ENCODE measurements around the gene IL16.
"Not testable (repeated sequence)": the region's sequence is repeated elsewhere in the genome, so short reads cannot be mapped to it uniquely, and the experiment has no call there.

IL16 gene

DNA sequence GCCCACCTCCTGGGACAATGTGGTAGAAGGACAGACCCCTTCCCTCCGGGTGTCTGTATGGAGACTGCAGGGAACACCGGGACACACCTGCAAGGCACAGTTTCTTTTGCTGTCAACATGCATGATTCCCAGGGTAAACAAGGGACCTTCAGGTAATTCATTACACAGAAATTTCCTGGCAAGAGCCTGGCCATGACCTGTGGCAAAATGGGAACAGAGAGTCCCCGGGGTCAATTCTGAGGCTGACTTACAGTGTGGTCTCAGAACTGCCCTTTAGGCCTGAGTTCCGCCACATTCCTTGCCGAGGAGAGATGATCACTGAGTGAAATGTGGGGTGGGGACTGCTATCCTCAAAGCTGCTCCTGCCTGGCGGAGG, 121.0 kb downstream of the IL16 start:
- no peak for FAIRE-seq

DNA sequence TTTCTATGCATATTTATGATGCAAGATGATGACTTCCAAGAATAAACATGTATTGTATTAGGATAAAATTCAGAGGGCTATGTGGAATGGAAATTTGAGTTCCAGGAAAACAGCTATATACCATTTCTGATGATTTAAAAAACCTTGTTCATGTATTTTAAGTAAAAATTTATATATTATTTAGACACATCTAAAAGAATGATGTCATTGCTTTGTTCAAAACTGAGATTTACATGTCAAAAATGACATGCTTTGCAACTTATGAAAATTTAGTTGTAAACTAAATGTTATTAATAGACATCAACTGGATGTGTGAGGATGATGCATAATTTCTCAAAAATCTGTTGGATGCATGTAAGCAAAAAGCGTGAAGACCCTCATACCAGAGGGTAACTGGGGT, 125.0 kb downstream of the IL16 start:
- no peak for FAIRE-seq

DNA sequence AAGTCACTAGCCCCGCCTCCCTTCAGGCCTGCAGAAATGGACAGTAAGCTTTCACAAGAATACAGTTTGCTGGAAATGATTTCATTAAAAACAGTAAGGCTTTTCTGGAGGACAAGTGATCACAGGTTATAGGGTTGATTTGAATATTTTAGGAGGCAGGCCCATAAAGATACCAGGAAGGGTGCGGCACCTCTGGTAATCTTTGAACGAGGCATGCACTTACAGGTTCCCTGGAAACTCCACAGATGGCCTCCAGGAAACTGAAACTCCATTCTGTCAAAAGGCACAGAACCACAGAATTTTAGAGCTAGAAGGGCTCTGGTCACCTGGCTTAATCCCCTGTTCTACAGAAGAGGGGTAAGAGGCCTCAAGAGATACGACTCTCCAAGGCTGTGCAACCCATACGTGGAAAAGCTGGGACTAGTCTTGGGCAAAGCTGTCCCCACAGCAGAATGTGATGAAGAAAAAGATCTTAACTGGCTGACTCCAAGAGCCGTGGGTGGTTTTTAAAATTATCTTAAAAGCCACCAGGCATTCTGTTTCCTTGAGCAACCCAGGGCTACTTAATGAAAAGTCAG, 126.1 kb downstream of the IL16 start:
- no peak for FAIRE-seq

DNA sequence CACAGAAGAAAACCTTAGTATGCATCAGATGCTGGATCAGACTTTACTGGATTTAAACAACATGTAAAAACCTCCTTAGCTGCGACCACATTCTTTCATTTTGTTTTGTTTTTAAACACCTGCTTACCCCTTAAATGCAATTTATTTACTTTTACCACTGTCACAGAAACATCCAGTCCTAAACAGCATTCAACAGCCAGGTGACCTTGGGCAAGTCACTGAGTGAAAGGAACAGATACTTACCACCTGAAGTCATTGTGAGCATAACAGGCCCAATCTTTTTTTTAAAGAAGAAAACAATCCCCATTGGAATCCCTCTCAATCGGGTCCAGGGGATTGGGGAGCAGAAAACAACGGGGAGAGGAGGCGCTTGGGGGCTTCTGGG, 126.9 kb downstream of the IL16 start:
- FAIRE-seq, result no peak

DNA sequence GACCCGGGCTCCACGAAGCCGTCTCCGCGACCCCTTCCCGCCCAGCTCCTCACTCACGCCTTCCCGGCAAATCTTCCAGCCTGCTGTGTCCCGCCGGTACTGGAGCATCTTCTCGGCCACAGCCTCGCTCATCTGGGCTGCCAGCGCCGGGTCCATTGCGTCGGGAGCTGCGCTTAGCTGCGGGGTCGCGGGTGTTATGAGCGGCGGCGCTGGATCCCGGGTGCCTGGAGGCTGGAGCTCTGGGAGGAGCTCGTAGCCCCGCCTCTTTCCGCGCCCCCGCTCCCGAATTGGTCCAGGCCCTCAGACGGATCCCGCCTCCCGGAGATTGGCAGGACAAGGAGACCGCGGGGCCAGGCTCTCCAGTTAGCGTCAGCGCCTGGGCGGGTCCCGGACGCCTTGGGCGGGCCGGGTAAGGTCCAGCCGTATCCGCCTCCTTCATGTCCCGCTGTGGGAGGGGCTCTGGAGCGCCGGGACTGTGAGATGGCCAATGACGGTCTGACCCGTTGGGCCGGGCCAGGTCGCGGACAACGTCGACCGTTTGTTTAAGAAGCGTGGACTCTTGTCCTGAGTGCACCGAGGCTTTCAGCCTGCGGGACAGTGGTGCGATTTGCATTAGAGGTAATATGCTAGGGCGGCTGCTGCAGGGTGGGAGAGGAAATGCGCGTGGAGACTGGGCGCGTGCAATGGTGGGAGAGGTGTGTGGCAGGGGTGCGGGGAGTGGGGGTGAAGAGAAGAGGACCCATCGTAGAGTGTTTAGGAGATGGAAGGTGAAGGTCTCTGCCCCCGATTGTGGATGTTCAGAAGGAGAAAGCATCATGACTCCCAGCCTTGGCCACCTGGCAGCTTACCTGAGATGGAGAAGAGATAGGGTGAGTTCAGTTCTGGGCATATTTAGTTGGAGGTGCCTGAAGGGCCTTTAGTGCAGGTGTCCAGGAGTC, 127.5 kb downstream of the IL16 start, which contains the start of gene STARD5:
Gene STARD5 (minus strand): TSS at position 198 of the 938 bp plus-strand sequence. CDS start 42 bp downstream, at position 156.
- FAIRE-seq, result no peak

DNA sequence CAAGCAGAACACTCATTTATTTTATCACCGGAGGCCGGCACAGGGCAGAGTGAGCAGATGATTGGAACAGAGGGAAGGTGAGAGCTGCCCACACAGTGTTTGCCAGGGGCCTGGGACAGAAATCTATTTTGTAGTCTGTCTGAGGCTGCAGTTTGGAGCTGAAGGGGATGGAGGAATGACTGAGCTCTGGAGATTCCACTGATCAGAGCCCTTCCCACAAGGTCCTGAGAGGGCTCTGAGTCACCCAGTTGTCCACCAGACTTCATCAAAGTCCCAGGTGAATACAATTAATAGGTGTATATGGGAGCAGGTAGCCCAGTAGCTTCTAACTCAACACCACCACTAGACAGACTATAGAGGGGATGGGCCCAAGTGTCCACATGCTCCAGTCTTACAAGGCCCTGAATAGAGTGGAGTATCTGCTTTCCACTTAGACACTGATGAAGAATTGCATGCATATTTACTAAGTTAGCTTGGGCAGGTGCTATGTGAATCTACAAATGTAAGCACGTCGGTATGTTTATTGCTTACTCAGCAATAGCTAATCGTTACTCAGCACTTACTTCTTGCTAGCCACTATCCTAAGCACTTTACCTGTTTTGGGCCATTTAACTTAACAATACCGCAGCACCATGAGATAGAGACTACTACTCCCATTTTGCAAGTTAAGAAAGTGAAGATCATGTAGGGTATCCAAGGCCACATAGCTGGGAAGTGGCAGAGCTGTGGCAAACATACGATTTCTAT, 130.0 kb downstream of the IL16 start:
- no peak for FAIRE-seq

DNA sequence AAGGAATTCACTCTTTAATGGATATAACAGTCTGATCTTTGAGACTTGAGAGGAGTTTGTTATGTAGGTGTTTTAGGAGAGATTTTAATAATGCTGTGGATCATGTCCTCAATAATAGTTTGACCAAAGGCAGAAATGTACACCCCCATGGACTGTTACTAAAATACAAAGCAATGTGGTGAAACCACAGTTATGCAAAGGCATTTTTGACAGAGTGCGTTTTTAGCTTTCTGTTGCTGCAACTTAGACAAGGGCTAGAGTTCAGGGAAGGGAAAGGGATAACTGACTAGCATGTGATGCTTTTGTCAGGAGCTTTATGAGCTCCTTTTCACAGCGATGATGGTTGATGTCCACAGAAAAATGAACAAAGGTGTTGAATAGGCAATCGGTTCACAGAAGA, 130.8 kb downstream of the IL16 start:
- FAIRE-seq, result no peak

DNA sequence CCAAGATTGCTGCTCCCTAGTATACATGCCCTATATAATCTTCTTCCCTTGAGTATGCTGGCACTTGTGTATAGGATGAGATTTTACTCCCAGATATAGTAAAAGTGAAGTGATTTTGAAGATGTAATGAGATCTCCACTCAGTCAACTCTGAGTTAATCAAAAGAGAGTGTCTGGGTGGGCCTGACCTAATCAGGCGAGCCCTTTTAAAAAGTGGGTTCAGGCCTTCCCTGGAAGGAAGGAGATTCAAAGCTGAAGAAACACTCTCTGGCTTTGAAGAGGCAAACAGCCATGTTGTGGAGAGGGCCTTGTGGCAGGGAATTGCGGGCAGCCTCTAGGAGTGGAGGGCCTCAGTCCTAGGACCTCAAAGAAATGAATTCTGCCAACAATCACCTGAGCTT, 132.8 kb downstream of the IL16 start:
- FAIRE-seq, result no peak

DNA sequence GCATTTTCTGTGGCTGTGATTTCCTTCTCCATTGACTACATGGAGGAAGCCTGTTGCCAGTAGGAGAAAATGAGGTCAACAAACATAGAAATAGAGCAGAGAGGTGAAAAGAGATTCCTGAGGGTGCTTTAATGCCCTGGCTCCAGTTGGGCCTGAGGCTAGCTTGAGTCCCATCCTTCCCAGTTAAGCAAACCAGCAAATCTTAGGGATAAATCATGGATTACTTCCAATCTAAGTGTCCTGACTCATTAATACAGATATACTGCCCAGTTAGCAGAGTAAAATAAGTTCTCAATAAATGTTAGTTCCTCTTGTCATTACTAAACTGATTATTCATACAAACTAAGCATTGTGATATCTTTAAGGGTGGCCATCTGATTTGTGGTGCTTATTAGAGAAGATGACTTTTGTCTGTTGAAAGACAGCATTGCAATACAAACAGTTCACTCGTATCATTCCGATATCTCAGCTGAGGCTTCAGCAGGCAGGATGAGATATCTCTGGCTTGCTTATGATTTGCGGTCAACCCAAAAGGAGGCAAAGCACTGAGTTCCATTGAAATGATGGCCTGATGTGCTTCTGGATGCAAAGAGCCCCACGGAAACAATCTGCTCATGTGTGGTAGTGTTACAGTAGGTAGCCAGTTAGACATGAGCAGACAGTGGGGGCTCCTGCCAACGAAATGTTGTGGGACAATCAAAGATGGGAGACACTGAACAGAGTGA, 133.8 kb downstream of the IL16 start:
- no peak for FAIRE-seq

DNA sequence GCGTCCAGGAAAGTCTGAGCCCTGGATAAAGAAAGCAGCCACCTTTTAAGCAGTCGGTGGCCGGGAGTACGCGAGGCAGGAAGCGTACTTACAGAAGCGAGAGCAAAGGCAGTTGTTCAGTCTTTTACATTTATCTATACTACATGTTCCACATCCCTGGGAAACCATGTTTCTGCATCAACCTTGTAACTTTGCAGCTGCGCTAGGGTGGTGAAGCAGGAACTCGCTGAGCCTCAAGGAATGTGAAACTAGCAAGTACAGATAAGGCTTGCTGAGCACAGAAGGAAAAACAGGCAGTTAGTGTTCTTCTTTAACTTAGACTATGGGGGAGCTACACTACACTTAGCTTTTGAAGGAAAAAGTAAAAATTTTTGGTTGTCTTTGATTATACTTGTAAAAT, 134.5 kb downstream of the IL16 start:
- not testable (repeated sequence) for FAIRE-seq

DNA sequence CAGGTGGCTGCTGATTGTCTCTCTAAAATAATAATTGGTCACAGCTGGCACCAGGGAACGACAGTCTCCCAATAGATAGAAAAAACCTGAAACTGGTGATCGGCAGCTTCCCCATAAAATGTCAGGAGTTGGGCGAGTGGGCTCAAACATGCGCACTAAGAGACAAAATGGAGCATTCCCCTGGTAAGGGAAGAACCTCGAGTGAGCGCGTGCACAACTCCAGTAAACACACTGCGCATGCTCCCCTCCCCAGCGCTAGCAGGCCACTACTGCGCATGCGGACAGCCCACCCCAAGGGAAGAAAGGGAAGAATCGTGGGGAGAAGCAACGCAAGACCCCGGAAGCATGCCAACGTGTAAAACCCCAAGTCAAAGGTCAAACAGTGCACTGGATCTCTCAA, 134.9 kb downstream of the IL16 start:
- FAIRE-seq, result no peak

DNA sequence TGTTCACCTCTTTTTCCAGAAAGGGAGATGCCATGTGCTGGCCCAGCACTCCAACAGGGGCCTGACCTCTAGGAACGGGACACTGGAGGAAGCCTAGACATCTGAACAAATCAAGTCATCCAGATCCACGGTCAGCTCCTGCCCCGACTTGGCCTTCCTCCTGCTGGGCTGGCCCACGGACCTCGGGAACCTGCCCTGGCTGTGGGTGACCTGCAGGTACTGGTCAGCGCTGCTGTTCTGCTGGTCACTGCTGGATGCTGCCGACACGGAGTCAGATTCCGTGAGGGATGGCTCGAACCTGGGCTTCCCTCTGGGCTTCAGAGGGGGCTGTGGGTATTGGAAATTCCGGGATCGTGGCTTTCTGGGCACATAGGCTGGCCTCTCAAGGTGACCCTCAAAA, 135.6 kb downstream of the IL16 start:
- no peak for FAIRE-seq

DNA sequence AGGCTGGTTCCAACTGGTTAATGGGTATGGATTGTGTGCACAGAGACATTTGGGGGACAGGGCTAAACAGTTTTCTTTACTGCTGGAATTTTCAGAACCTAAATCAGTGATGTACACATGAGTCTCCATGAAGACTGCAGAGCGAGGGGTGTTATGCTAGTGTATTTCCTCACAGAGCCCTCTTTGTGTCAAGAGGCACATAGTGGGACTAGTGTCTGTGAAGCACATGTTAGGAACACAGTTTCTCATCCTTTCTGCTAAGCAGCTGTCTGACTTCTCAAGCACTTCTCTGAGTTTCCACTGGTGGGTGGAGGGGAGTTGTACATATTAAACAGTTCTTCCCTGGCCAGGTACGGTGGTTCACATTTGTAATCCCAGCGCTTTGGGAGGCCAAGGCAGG, 136.7 kb downstream of the IL16 start:
- FAIRE-seq, result no peak

DNA sequence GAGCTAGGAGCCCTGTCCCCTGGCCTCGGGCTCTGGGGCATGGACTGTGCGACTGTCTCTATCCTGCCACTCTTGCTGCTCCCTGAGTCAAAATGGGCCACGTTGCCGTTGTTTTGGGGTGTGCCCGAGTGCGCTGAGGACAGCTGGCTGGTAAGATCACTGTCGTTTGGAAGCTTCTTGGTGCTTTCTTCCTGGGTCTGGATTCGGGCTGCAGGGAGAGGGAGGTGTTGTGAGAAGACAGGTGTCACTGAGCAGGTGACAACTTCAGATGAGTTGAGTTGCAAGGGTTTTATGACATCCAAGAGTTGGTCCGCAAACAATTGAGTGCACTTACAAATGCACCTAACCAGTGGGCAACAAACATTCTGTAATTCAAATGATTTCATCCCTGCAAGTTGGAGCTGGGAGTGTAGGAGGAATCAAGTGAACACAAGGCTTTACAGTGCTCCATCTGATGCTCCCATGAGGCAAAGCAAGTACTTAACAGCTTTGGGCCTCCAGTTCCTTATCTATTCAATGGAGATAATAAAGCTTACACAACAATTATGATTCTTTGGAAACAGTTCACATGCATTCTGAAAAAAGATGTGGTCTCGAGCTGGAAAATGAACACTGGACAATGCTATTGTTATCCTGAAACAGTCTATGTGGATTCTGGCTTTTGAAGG, 138.2 kb downstream of the IL16 start:
- FAIRE-seq, result no peak

DNA sequence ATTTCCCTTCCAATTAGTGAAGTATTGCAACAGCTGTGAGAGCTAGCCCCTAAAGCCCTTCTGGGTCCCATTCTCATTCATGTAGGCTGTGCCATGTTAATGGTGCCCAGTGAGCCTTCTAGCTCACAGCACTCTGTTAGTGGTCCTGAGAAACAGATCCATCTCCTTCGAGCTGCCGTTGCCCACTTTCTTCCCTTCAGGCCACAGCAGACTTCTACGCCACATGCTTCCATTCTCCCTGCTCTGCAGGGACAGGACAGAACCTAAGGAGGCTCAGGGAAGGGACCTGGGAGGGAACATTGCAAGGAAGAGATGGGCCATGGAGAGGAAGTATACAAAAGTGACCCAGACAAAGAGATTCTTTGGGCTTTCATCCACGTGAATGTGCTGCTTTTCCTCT, 139.0 kb downstream of the IL16 start:
- no peak for FAIRE-seq

DNA sequence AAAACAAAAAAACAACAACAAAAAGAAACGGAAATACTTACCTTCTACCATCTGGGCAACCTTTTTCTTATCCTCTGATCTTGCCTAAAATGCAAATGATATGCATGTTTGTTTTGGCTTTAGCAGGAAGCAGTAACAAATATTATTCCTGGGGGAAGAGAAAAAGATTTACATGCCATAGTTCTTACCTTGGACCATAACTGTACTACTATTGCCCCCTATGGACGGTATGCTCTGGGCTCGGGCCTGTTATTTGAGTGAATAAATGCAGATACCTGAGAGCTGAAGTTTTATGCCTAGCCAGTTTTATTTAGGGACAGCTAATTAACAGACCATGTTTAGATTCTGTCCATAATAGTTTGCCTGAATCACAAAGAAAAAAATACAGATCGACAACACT, 139.9 kb downstream of the IL16 start:
- FAIRE-seq, result no peak

DNA sequence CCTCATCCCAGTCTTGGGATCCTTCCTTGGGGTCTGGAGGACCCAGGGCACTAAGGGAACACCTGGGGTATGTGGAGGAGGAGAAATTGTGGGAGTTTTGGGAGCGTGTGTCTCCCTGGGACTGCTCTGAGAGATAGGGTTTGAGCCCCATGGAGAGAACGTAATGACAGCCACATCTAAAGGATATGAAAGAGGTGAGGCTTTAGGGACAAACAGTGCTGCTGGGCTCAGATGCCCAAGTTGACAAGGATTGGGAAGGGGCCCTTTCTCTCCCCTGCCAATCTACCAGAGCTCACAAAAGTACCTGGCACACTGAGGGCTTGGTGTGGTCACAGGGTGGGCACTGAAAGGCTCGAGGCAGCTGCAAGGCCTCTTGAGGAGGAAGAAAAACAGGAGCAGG, 140.6 kb downstream of the IL16 start:
- no peak for FAIRE-seq

DNA sequence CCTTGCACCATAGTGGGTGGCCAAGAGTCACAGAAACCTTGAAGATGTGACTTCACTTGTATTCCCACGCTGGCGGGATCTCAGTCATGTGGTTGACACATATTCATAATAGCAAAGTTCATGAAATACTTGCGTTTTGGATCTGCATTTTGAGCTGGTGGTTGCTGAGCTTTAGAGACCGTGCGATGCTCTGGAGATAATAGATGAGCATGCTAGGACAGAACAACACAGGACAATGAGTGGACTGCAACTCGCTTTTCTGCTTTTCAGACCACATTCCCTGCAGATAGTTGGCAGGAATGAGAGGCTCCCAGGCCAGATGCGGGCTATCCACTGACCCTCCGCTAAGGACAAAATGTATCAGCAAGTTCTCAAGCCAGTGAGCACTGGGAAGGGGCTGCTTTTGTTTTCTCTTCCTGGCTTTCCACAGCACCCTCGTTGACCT, 141.1 kb downstream of the IL16 start:
- FAIRE-seq, result no peak

DNA sequence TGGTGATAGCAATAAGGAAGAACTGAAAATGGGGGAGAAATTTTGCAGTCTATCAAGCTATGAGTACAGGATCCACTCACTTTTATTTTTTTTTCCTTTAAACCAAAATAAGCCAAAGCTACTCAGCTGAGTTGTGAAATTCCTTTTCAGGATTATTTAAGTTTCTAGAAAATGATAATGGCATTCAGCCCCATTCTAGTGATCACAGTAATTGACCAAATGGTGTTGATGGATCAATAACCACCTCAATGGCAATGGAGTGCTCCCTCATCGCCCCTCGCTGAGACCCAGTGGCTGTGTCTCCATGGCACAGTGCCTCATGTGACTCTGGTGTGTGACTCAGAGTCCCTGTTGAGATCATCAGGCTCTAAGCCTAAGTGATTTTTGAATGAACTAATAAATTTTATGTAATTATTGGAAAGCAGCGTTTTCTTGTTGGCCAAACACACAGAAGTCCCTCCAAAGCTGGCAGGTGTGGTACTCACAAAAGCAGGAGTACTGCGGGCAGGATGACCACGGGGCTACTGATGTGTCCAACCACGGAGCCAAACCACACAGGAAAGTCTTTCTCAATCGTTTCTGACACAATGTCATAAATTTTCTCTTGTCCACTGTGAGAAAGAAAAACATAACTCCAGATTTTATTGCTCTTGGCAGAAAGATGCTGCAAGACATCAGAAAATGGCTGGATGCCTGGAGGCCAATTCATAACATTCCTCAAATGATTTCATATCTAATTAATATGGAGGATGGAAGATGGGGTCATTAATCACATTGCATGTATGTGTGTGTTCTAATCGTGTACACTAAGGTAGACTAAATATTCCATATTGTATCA, 141.7 kb downstream of the IL16 start:
- FAIRE-seq, result no peak

DNA sequence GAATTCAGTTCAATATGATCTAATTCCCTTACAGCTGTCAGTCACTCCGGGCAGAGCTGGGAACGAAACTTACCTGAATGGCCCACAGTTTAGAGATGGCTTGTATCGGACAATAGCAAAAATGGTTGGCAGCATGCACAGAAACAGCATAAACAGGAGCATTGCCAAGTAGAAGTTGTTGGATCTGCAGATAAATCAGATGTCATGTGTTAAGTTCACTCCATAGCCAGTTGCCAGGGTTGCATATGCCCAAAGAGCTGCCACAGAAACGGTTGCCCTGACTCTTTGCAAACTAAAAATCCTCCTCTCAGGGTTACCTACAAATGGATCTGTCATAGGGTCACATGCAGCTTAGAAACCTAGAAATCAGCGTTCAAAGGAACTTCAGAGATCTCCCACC, 142.6 kb downstream of the IL16 start:
- FAIRE-seq, result no peak

DNA sequence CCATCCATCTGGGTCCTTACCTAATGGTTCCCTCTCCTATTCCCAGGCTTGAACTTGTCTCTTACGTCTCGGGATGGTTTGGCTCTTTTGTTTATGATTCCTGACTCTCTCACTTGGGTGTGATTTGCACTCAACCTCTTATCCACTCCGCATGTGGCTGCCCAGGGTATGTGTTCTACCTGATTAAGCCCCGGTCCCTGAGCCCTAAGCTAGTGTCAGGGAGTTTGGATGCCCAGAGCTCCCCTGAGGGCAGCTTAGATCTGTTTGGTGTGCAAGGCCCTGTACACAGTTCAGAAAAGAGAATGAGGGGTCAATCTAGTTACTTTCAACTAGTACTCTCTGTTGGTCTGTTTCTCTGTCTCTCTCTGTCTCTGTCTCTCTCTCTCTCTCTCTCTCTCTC, 143.2 kb downstream of the IL16 start:
- FAIRE-seq, result no peak
